HG03520 (cell line): ENCODE results near the gene TOR1A.

Experiments
- ATAC-seq: cut with Tn5 transposase; IDR thresholded peaks from one replicate; pipeline ENCODE4 v1.9.1; 2021; ENCODE audit warnings: mild to moderate bottlenecking, moderate library complexity; ENCODE audit not compliant: unreplicated experiment

The TOR1A gene

DNA sequence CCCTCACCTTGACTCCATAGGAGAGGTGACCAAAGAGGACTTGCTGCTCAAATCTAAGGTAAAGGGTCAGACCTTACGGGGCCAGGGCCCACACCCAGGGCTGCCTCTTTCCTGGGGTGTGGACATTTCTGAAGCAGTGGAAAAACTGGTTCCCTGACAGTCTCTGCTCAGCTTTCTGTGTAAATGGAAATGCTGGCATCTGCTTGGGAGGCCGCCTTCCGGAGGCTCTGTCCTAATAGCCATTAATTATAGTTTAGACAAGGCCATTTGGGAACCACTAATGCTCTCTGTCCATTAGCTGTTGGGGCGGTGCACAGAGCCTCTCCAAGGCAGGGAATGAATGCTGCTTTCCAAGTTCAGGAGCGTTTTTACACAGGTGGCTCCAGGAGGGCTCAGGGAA lies 28.6 kb upstream of the TOR1A start:
- no peak for ATAC-seq

DNA sequence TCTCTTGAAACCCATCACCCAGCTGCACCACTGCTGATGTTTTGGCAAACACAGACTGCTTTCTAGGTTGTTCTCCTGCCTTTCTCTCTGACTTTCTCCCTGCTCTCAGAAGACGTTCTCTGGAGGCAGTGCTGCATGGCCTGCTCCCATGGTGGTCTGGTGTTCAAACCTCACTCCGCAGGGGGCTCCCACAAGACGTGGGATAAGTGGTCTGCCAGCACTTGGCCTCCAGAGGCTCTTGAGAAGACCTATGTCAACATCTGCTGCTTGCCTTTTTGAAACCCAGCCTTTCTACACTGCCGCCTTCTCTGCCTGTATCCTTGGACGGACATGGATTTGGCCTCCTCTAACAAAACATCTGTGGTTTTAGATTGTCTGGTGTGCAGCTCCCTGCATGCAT lies 27.9 kb upstream of the TOR1A start:
- no peak for ATAC-seq

DNA sequence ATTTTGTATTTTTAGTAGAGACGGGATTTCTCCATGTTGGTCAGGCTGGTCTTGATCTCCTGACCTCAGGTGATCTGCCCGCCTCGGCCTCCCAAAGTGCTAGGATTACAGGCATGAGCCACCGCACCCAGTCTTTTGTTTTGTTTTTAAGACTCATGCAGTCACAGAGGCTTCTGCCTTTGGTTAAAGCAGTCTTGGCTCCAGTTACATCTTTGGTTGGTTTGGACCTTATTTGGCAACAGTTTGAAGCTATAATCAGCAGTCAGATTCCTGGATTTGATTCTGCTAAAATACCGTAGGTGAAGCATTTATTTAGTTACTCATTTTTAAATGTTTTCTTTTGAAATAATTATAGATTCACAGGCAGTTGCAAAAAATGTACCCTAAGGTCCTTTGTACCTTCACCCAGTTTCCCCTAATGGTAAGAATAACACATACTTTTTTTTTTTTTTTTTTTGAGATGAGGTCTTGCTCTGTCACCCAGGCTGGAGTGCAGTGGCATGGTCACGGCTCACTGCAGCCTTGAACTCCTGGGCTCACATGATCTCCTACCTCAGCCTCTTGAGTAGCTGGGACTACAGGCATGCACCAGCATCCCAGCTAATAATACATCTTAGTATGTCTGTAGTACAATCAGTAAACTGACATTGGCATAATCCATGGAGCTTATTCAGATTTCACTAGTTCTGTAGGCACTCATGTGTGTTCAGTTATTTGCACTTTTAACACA lies 27.1 kb upstream of the TOR1A start:
- ATAC-seq = no peak

DNA sequence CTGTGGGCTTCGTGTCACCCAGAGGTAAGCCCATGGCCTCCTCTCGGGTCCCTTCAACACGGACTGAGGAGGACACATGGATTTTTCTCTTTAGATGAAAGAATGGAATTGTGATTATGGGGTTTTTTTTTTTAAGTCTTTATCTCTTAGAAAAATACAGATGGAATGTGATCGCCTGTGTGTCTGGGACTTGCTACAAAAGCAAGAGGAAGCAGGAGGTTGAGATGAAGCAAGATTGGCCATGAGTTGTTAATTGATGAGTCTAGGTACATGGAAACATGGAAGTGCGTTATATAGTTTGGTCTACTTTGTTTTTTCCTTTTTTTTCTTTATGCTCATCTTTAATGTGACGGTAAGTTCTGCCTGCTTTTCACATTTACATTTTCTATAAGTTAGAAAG lies 26.0 kb upstream of the TOR1A start:
- ATAC-seq = no peak

DNA sequence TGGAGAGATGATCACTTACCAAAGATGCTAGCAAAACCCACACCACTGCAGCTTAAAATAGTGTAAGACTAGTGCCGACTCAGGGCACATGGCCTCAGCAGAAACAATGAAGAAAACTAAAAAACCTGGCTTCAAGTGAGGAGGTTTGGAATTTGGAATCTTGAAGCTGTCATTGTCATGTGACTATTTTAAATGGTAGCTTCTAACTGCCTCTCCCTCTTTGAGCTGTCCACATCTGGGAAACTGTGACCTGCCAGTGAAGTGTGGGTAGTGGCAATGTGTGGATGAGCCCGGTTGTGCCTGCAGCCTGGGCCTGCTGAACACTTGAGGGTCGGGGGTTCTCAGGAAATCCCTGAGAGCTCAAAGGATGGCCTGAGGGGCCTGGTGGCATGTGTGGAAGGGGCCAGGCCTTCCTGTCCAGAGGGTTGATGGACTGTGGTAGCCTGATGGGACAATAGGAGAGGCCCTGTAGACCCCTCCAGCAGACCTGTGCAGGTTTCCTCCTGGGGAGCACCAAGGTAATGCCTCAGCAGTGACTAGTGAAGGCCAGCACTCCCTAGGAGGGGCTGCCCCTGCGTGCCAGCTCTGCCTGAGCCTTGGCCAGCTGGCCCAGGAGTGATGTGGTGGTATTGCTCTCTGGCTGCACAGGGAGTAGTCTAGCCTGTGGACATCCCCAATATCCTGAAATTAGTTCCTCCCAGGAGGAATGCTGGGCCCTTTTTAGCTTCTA lies 24.9 kb upstream of the TOR1A start:
- no peak for ATAC-seq

DNA sequence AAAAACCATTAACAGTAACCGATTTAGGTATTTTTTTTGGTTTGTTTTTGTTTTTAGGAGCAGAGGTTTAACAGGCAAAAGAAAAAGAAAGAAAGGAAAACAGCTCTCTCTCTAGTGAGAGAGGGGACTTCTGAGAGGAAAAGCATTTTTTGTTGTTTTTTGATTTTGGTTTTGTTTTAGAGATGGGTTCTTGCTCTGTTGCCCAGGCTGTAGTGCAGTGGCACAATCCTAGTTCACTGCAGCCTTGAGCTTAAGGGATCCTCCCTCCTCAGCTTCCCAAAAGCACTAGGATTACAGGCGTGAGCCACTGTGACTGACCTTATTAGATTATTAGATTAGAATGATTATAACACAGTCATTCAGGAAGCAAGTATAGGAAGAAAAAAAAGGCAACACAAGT lies 21.4 kb upstream of the TOR1A start:
- ATAC-seq = no peak

GRCh38 chr9:129841071-129841470 lies 17.1 kb upstream of the TOR1A start:
- no peak for ATAC-seq

GRCh38 chr9:129840034-129840433 lies 16.1 kb upstream of the TOR1A start:
- no peak for ATAC-seq

DNA sequence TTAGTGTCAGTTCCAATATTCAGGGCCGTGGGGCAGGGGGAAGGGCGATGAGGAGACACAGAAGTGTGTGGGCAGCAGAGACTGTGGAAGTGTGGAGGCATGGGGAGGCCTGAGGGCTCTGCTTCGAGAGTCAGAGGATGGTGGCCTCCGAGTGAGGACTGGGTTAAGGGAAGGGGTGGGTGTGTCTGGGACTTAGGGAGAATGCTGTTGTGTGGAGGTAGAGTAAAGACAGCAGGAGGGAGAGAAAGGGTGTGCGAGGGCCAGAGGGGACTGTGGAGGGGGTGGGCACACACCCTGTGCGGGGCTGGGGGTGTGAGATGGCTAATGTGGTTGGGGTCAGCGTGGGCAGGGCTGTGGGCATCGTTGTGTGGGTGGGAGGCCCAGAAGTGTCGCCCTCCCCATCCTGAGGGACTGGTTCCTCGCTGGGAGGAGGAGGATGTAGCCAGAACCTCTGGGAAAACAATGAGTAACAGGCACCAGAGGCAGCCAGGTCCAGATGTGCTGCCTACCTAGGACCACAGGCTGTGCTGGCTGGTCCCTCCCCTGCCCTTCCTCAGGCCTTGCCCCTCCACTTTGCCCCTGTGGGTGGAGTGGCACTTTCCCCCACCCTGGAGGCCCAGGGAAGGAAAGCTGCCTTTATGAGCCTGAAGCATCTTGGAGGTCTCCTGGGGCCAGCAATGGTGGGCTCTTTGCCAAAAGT lies 15.5 kb upstream of the TOR1A start:
- no peak for ATAC-seq

DNA sequence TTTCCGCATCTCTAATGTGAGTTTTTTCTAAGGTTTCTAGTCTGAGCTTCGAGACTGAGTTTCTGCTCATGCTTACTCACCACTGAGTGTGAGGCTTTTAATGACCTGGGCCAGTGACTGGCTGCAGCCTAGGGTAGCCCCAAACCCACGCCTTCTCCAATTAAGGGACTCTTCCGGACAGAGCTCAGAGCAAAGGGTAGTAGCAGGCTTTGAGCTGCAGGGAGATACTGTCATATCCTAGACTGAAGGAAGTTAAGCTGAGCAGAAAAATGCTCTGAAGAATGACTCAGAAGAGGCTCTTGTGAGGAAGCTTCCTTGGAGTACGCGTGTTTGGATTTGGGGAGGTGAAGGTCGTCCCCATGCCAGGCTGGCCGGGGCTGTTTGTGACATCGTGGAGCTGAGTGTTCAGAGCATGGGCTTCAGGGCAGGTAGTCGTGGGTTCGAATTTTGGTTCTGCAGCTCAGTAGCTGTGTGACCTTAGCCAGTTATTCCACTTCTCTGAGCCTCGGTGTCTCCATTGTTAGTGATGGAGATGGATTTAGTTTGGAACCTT lies 14.8 kb upstream of the TOR1A start:
- ATAC-seq = no peak

GRCh38 chr9:129836311-129837007 lies 12.5 kb upstream of the TOR1A start:
- no peak for ATAC-seq

DNA sequence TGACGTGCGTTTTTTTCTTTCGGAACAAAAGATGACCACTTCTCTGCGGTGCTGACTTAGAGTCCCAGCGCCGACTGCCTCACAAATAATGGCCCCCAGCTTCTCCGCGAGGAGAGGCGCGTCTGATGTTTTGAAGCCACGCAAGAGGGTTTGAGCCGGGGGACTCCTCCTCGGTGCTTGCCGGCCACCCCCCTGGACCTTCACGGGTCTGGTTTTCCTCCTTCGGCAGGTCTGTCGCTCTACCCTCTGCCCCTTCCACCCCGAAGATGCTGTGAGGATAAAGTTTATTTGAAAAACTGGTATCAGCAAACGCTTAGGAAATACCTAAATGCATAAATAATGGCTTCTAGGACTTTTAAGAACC lies 11.9 kb upstream of the TOR1A start:
- ATAC-seq = no peak

- ATAC-seq = peak; percentile 92
These were observed 11.4 kb upstream of the TOR1A start, which contains the start of the genes C9orf78 and USP20 for GRCh38 chr9:129835128-129835859. Gene C9orf78 (minus strand): TSS chr9:129835275. CDS start chr9:129835221, 54 bp downstream. Gene USP20 (plus strand): TSS chr9:129835458. CDS start chr9:129852556, 17,098 bp downstream.

- ATAC-seq = no peak
These were observed 10.7 kb upstream of the TOR1A start for GRCh38 chr9:129834489-129835127.

- no peak for ATAC-seq
These were observed 9.0 kb upstream of the TOR1A start for GRCh38 chr9:129832982-129833381.

GRCh38 chr9:129828969-129829368 lies 5.0 kb upstream of the TOR1A start:
- ATAC-seq = no peak

DNA sequence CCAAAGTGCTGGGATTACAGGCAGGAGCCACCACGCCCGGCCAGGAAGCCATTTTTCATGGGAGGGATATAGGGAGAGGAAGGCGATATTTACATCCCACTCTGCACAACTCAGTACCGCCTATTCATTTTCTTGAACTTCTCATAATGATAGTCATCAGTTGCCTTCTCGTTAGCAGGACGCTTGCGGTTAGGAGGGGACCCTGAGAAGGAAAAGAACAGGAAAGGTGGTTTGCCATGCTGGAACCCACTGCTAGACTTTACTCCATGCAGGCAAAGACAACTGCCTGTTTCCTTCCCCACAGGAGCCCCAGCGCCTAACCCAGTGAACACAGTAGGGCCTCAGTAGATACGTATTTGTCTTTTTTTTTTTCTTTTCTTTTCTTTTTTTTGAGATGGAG lies 4.1 kb upstream of the TOR1A start:
- no peak for ATAC-seq

- ATAC-seq = no peak
These were observed 2.8 kb upstream of the TOR1A start for GRCh38 chr9:129826759-129827158.

GRCh38 chr9:129826344-129826743 lies 2.4 kb upstream of the TOR1A start:
- no peak for ATAC-seq

DNA sequence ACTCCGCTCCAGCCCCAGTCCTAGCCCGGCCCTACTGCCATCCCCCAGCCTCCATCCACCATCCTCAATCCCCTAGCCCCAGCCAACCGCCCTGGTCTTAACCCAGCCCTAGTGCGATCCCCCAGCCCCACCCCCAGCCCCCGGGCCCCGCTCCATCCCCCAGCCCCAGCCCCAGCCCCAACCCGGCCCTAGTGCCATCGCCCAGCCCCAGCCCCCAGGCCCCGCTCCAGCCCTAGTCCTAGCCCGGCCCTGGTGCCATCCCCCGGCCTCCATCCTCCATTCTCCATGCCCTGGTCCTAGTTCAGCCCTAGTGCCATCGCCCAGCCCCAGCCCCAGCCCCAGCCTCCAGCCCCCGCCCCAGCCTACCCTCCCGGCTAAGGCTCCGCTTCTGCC lies 398 bp downstream of the TOR1A start:
- peak; percentile 7 for ATAC-seq
